ENCODE results near the gene PLD5. TPM values are rescaled to one million over a fixed set of nuclear protein-coding genes. Genes with fewer than 3 reads are reported as not detected.

The PLD5 gene
- polyA plus RNA-seq, 1 of the 3 experiments (the other 2 are of a cell fraction), result 0.08 TPM

GRCh38 chr1:242212401-242212800 is 312.1 kb downstream of the PLD5 start:
- H3K4me1 ChIP-seq (ENCODE audit: control insufficient read depth in 1 of 2, insufficient read depth in 2 of 2, low read depth in 1 of 2, low read length in 1 of 2), result peaks cover 0 to 10% of the 10 kb centered on the region in 2 experiments; a peak in 2 of 4 replicates
- H3K9me2 ChIP-seq, result no peaks in the 10 kb centered on the region
- no peaks in the 10 kb centered on the region for H3K27me3 ChIP-seq (ENCODE audit: insufficient read depth)
- DNase-seq, result peak; percentile 52
- peaks cover 3% of the 10 kb centered on the region; the same call in 1 of the 2 replicates for H3K9me3 ChIP-seq
- peak overlapping the region in 1 of 2 experiments; percentile 78; a peak in 2 of 4 replicates for H3K27ac ChIP-seq (ENCODE audit: low read depth in 2 of 2, low read length in 1 of 2)
- ChIA-PET CTCF (interaction anchor here (1.0 to 1.3 kb wide), 2 partner anchors 112 to 193 kb away, joined by 3 read pairs; no protein-coding TSS in a partner anchor), POLR2A (no interaction called here)
- H3K79me2 ChIP-seq (ENCODE audit: insufficient read depth), result no peaks in the 10 kb centered on the region
- no peaks in the 10 kb centered on the region for H4K20me1 ChIP-seq (ENCODE audit: insufficient read depth)
- H3K4me2 ChIP-seq, result no peak overlapping the region
- H3F3A ChIP-seq (replicated peaks; ENCODE audit: insufficient read depth), result no peaks in the 10 kb centered on the region
- no peak overlapping the region for H3K4me3 ChIP-seq (ENCODE audit: low read depth in 2 of 2, low read length in 1 of 2)
- no peak overlapping the region for H2AFZ ChIP-seq (ENCODE audit: low read depth)
- TF ChIP-seq MXI1 (IDR thresholded peaks at IDR 0.05; ENCODE audit: low read depth, low read length) (no peak), FOSL2 (IDR thresholded peaks at IDR 0.05; ENCODE audit: borderline replicate concordance, low read depth) (no peak), PBX3 (IDR thresholded peaks at IDR 0.05) (no peak), TCF12 (IDR thresholded peaks at IDR 0.05) (no peak), NRF1 (IDR thresholded peaks at IDR 0.05; ENCODE audit: low read depth, low read length) (no peak), GATA2 (CRISPR knock-in tag; IDR thresholded peaks at IDR 0.05) (no peak), ZBTB33 (IDR thresholded peaks at IDR 0.05; ENCODE audit: borderline replicate concordance, low read depth) (no peak)
- H3K36me3 ChIP-seq (replicated peaks in 1 of 2; ENCODE audit: control insufficient read depth in 1 of 2, insufficient read depth in 2 of 2, low read length in 1 of 2), result no peaks in the 10 kb centered on the region
- H3K9ac ChIP-seq, result no peak overlapping the region
- WGBS (ENCODE audit: low lambda C conversion rate), result 54% methylated on average over 12 of the region's 12 CpGs

GRCh38 chr1:242211254-242212022 is 313.1 kb downstream of the PLD5 start:
- H3K9me3 ChIP-seq, result peaks cover 3% of the 10 kb centered on the region; the same call in 1 of the 2 replicates
- H2AFZ ChIP-seq (ENCODE audit: low read depth), result no peak overlapping the region
- ChIA-PET POLR2A (no interaction called here), CTCF (interaction anchor here (1.0 to 1.3 kb wide), 2 partner anchors 111 to 192 kb away, joined by 3 read pairs; no protein-coding TSS in a partner anchor)
- H3K27me3 ChIP-seq (ENCODE audit: insufficient read depth), result no peaks in the 10 kb centered on the region
- peaks cover 0 to 10% of the 10 kb centered on the region in 2 experiments; a peak in 2 of 4 replicates for H3K4me1 ChIP-seq (ENCODE audit: control insufficient read depth in 1 of 2, insufficient read depth in 2 of 2, low read depth in 1 of 2, low read length in 1 of 2)
- no peaks in the 10 kb centered on the region for H3K36me3 ChIP-seq (replicated peaks in 1 of 2; ENCODE audit: control insufficient read depth in 1 of 2, insufficient read depth in 2 of 2, low read length in 1 of 2)
- peak overlapping the region in 1 of 2 experiments; percentile 78; a peak in 2 of 4 replicates for H3K27ac ChIP-seq (ENCODE audit: low read depth in 2 of 2, low read length in 1 of 2)
- 52% methylated on average over 11 of the region's 11 CpGs for WGBS (ENCODE audit: low lambda C conversion rate)
- no peak overlapping the region for H3K9ac ChIP-seq
- no peaks in the 10 kb centered on the region for H4K20me1 ChIP-seq (ENCODE audit: insufficient read depth)
- no peaks in the 10 kb centered on the region for H3K9me2 ChIP-seq
- no peaks in the 10 kb centered on the region for H3F3A ChIP-seq (replicated peaks; ENCODE audit: insufficient read depth)
- H3K4me3 ChIP-seq (ENCODE audit: low read depth in 2 of 2, low read length in 1 of 2), result no peak overlapping the region
- H3K4me2 ChIP-seq, result no peak overlapping the region
- DNase-seq, result no peak
- H3K79me2 ChIP-seq (ENCODE audit: insufficient read depth), result no peaks in the 10 kb centered on the region
- no peak for TF ChIP-seq FOSL2 (IDR thresholded peaks at IDR 0.05; ENCODE audit: borderline replicate concordance, low read depth)
- TF ChIP-seq NFIC (IDR thresholded peaks at IDR 0.05; ENCODE audit: borderline replicate concordance), result no peak
- no peak for TF ChIP-seq GABPA (IDR thresholded peaks at IDR 0.05; ENCODE audit: low read depth)
- TF ChIP-seq SIN3A (IDR thresholded peaks at IDR 0.05; ENCODE audit: borderline replicate concordance, low read depth, low read length), result no peak
- TF ChIP-seq YY1 (IDR thresholded peaks at IDR 0.05; ENCODE audit: low read depth), result no peak
- no peak for TF ChIP-seq RAD21 (IDR thresholded peaks at IDR 0.05; ENCODE audit: low read length)
- no peak for TF ChIP-seq ZBTB33 (IDR thresholded peaks at IDR 0.05; ENCODE audit: borderline replicate concordance, low read depth)
- no peak for TF ChIP-seq USF1 (IDR thresholded peaks at IDR 0.05; ENCODE audit: borderline replicate concordance, low read depth)
- no peak for TF ChIP-seq TEAD4 (IDR thresholded peaks at IDR 0.05; ENCODE audit: borderline replicate concordance, insufficient read depth)
- no peak for TF ChIP-seq MXI1 (IDR thresholded peaks at IDR 0.05; ENCODE audit: low read depth, low read length)
- no peak for TF ChIP-seq EZH2phosphoT487 (IDR thresholded peaks at IDR 0.05; ENCODE audit: borderline replicate concordance, low read depth)
- TF ChIP-seq POLR2AphosphoS5 (IDR thresholded peaks at IDR 0.05; ENCODE audit: low read depth, low read length), result no peak
- TF ChIP-seq NRF1 (IDR thresholded peaks at IDR 0.05; ENCODE audit: low read depth, low read length), result no peak
- no peak for TF ChIP-seq TCF12 (IDR thresholded peaks at IDR 0.05)
